Tibial nerve (tissue), 4 donors: ENCODE data around the gene TEX35. TPM values are rescaled to one million over a fixed set of nuclear protein-coding genes. Genes with fewer than 3 reads are reported as not detected.

ENCODE experiments used
- DNase-seq, 2 donors: peaks; one replicate each; pipeline ENCODE4 v3.0.0-alpha.2; 2019; ENCODE audit warnings: low spot score in 2 of 2
- H3K27ac ChIP-seq, 4 donors: fragments of 200-600 bp; sonication (generic) in 3 of 4; one replicate each; pipeline ENCODE4 v1.5.1; 2017 to 2019; ENCODE audit warnings: mild to moderate bottlenecking in 1 of 4
- H3K27me3 ChIP-seq, 2 donors: fragments of 200-600 bp; sonication (generic) in 1 of 2; one replicate each; pipeline versions ENCODE4 v1.5.1 to v1.6.0; 2017 to 2019
- H3K36me3 ChIP-seq, 3 donors: fragments of 200-600 bp; sonication (generic); one replicate each; pipeline ENCODE4 v1.5.1; 2018 to 2019
- H3K4me1 ChIP-seq, 4 donors: fragments of 200-600 bp; sonication (generic) in 3 of 4; one replicate each; pipeline ENCODE4 v1.5.1; 2017 to 2019
- H3K4me3 ChIP-seq, 4 donors: fragments of 200-600 bp; sonication (generic) in 3 of 4; one replicate each; pipeline ENCODE4 v1.5.1; 2017 to 2019; ENCODE audit warnings: mild to moderate bottlenecking in 1 of 4, moderate library complexity in 1 of 4
- H3K9me3 ChIP-seq, 4 donors: fragments of 200-600 bp; sonication (generic) in 3 of 4; one replicate each; pipeline ENCODE4 v1.5.1; 2017 to 2019
- CTCF ChIP-seq, 5 experiments: fragments of 200-600 bp in 3 of 5; fragments of 450-650 bp in 2 of 5; sonication (generic) in 3 of 5; IDR thresholded peaks; one replicate each; pipeline ENCODE4 v1.5.1; 2016 to 2019; ENCODE audit warnings: antibody characterized with exemption in 5 of 5, mild to moderate bottlenecking in 3 of 5, moderate library complexity in 2 of 5
- EP300 ChIP-seq, 2 donors: sonication (generic); formaldehyde crosslinking; IDR thresholded peaks; one replicate each; pipeline ENCODE4 v1.6.1; 2017; ENCODE audit warnings: antibody characterized with exemption in 2 of 2, mild to moderate bottlenecking in 1 of 2
- POLR2A ChIP-seq, 2 donors: fragments of 450-650 bp; IDR thresholded peaks; one replicate each; pipeline ENCODE4 v1.6.1; 2017; ENCODE audit warnings: antibody characterized with exemption in 2 of 2, mild to moderate bottlenecking in 2 of 2, moderate library complexity in 2 of 2
- whole genome bisulfite sequencing, 2 donors: methylation state at CpG; one replicate each; pipeline ENCODE4 v1.1.5; 2018; 5-methylcytosine and 5-hydroxymethylcytosine counted together
- total RNA-seq, 4 donors: library from RNA; depleted of rRNA; stranded (reverse); fragments of >200 nt; gene quantifications; one replicate each; pipeline ENCODE4 v1.1.0, GENCODE V29; 2016

The TEX35 gene
- total RNA-seq, 4 donors from 2014 or later = 4.2 TPM; not detected in 3

DNA sequence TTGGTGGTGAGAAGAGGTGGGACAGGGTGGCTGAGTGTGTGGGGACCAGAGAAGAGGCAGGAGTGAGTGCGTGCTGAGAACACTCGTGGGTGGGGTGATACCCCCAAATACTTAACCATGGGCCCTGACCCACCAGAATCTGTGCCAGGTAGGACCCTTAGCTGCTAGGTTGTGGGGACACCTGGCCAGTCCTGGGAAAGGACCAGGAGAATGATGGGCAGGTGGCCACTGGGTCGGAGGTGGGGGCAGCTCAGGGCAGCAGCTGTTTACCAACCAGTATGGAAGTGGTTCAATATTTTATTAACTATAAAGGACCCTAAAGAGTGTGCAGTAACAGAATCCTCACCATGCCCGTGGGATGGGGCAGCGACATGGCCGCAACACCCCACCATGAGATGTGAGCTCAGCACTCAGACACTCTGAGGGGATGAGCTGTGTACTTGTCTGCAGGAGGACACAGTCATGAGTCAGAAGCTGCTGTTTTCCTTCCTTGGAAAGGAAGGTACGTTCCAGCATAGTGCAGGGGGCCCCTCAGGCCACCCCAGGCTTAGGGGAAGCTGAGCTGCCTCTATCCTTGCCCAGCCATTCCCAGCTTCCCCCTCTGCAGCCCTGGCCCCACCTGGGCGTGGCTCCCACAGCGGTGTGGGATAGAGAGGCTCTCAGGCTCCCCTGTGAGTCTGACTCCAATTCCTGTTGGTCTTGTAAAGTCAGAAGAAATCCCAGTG, 25.4 kb downstream of the TEX35 start:
- no peaks in the 10 kb centered on the region for H3K36me3 ChIP-seq
- H3K27me3 ChIP-seq = no peaks in the 10 kb centered on the region
- no peaks in the 10 kb centered on the region for H3K9me3 ChIP-seq
- no peak for DNase-seq
- H3K4me3 ChIP-seq = no peak overlapping the region
- WGBS, 2 donors = 70 to 78% methylated on average over 9 of the region's 9 CpGs
- H3K4me1 ChIP-seq = peaks cover 0 to 11% (median 4%) of the 10 kb centered on the region in 4 donors
- TF ChIP-seq CTCF (IDR thresholded peaks at IDR 0.05) (no peak), POLR2A (IDR thresholded peaks at IDR 0.05) (no peak), EP300 (IDR thresholded peaks at IDR 0.05) (no peak)
- H3K27ac ChIP-seq = peak overlapping the region in 1 of 4 donors; percentile 52

DNA sequence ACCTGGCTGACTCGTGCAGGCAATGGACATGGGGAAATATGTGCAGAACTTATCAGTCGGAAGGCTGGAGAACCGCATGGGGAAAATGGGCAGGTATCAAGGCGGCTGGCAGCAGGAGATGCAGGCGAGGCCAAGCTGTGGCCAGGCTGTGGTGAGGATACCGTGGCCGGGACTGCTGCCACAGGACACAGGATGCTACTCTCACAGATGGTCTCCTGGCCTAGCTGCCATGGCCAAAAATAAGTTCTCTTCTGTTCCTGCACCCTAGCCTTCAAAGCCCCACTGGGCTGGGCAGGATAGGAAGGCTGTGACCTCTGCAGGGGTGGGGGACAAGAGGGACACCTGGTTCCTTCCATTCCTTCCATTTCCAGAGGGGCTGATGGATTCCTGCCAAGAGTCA, 26.4 kb downstream of the TEX35 start:
- Histone ChIP-seq H3K27me3 (no peaks in the 10 kb centered on the region), H3K27ac (no peak overlapping the region), H3K9me3 (no peaks in the 10 kb centered on the region), H3K36me3 (no peaks in the 10 kb centered on the region), H3K4me1 (peaks cover 0 to 20% (median 9%) of the 10 kb centered on the region in 4 donors), H3K4me3 (no peak overlapping the region)
- no peak for DNase-seq
- 79 to 88% methylated on average over 7 of the region's 7 CpGs for WGBS, 2 donors
- TF ChIP-seq EP300 (IDR thresholded peaks at IDR 0.05) = no peak
- TF ChIP-seq CTCF (IDR thresholded peaks at IDR 0.05) = no peak
- no peak for TF ChIP-seq POLR2A (IDR thresholded peaks at IDR 0.05)

- Histone ChIP-seq H3K27me3 (no peaks in the 10 kb centered on the region), H3K4me1 (peaks cover 0 to 26% (median 9%) of the 10 kb centered on the region in 4 donors), H3K27ac (no peak overlapping the region), H3K36me3 (no peaks in the 10 kb centered on the region), H3K4me3 (no peak overlapping the region), H3K9me3 (no peaks in the 10 kb centered on the region)
- 81 to 86% methylated on average over 6 of the region's 6 CpGs for WGBS, 2 donors
- no peak for DNase-seq
- TF ChIP-seq CTCF (IDR thresholded peaks at IDR 0.05) (no peak), POLR2A (IDR thresholded peaks at IDR 0.05) (no peak)
Observed at GRCh38 chr1:178540204-178540603, 27.3 kb downstream of the TEX35 start.

GRCh38 chr1:178540646-178541045, 27.7 kb downstream of the TEX35 start:
- H3K27me3 ChIP-seq = no peaks in the 10 kb centered on the region
- no peak for DNase-seq
- H3K9me3 ChIP-seq = no peaks in the 10 kb centered on the region
- no peak overlapping the region for H3K4me3 ChIP-seq
- 73 to 78% methylated on average over 7 of the region's 7 CpGs for WGBS, 2 donors
- peaks cover 0 to 26% (median 9%) of the 10 kb centered on the region in 4 donors for H3K4me1 ChIP-seq
- H3K36me3 ChIP-seq = no peaks in the 10 kb centered on the region
- H3K27ac ChIP-seq = no peak overlapping the region
- TF ChIP-seq EP300 (IDR thresholded peaks at IDR 0.05) = no peak
- TF ChIP-seq CTCF (IDR thresholded peaks at IDR 0.05) = no peak
- TF ChIP-seq POLR2A (IDR thresholded peaks at IDR 0.05) = no peak

- H3K27ac ChIP-seq = peak overlapping the region in 1 of 4 donors; percentile 87
- no peak for DNase-seq
- TF ChIP-seq POLR2A (IDR thresholded peaks at IDR 0.05) = no peak
- TF ChIP-seq EP300 (IDR thresholded peaks at IDR 0.05) = no peak
- no peak for TF ChIP-seq CTCF (IDR thresholded peaks at IDR 0.05)
- H3K27me3 ChIP-seq = no peaks in the 10 kb centered on the region
- 90 to 93% methylated on average over 5 of the region's 5 CpGs for whole genome bisulfite sequencing, 2 donors
- H3K4me1 ChIP-seq = peaks cover 0 to 26% (median 9%) of the 10 kb centered on the region in 4 donors
- H3K4me3 ChIP-seq = peak overlapping the region in 1 of 4 donors; percentile 63
- no peaks in the 10 kb centered on the region for H3K9me3 ChIP-seq
- no peaks in the 10 kb centered on the region for H3K36me3 ChIP-seq
Observed at GRCh38 chr1:178541379-178541778, 28.5 kb downstream of the TEX35 start.
